ENCODE data around the gene CMPK1. TPM values are rescaled to one million over a fixed set of nuclear protein-coding genes. Genes with fewer than 3 reads are reported as not detected.

CMPK1 gene
- total and polyA plus RNA-seq, 10 of the 15 experiments (the other 5 are each of a cell fraction or from before 2014, with no cell fraction given), result 43.7 to 159 (median 85.6) TPM

DNA sequence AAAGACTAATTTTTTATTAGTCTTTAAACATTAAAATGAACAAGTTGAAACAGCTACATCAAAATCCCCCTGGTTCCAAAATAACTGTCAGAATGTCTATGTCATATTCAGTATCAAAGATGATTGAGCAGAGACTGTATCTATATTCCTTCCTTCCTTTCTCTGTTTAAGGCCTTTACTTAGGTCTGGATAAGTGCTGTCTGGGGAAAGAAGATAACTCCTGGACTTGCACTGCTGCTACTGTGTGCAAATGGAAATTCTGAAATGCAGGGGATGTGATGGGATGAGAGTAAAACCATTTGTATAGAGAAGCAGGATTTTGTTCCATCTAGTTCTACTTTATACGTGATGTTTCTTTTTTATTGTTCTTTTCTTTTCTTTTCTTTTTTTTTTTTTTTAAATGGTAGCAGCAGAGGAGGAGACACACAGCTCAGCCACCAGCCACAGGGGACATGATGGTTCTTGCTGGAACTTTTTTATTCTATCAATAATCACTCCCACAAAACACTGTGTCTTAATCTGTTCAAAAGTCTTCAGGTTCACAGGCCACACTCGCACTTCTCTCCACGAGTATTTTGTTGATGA lies 48.9 kb downstream of the CMPK1 start:
- WGBS (ENCODE audit: insufficient coverage, insufficient replicate concordance, low lambda C conversion rate, missing lambda C conversion rate), result 97% methylated on average over 3 of the region's 3 CpGs

More for the DNA sequence above, 48.9 kb downstream of the CMPK1 start:
- intact Hi-C loops (cut with micrococcal nuclease; ENCODE audit: unreplicated experiment), result no loop called here
- H3K4me1 ChIP-seq (ENCODE audit: control insufficient read depth, insufficient read depth, low read length), result no peaks in the 10 kb centered on the region
- H3K9me3 ChIP-seq (replicated peaks; ENCODE audit: control insufficient read depth, insufficient read depth, low read length), result no peaks in the 10 kb centered on the region
- TF ChIP-seq CHD2 (IDR thresholded peaks at IDR 0.05; ENCODE audit: borderline replicate concordance, low read depth, low read length) (no peak), HDAC2 (IDR thresholded peaks at IDR 0.05) (no peak), JUND (IDR thresholded peaks at IDR 0.05; ENCODE audit: low read depth, low read length) (no peak), IRF4 (IDR thresholded peaks at IDR 0.05; ENCODE audit: low read depth, low read length) (no peak), NR2C1 (IDR thresholded peaks at IDR 0.05) (no peak), TBL1XR1 (IDR thresholded peaks at IDR 0.05; ENCODE audit: low read depth, low read length) (no peak), CBX3 (IDR thresholded peaks at IDR 0.05; ENCODE audit: borderline replicate concordance, low read depth) (no peak), PAX5 (IDR thresholded peaks at IDR 0.05; ENCODE audit: borderline replicate concordance, low read depth, low read length) (no peak), HDAC6 (IDR thresholded peaks at IDR 0.05; ENCODE audit: unreplicated experiment) (no peak), MEF2A (IDR thresholded peaks at IDR 0.05; ENCODE audit: insufficient read depth, low read depth, low read length) (no peak), BMI1 (IDR thresholded peaks at IDR 0.05; ENCODE audit: borderline replicate concordance) (no peak), TARDBP (IDR thresholded peaks at IDR 0.05; ENCODE audit: borderline replicate concordance) (no peak), RAD51 (IDR thresholded peaks at IDR 0.05) (no peak), BHLHE40 (IDR thresholded peaks at IDR 0.05; ENCODE audit: borderline replicate concordance in 1 of 2, low read depth in 2 of 2, low read length in 1 of 2) (no peak)
- TF ChIP-seq, protein P1, sequence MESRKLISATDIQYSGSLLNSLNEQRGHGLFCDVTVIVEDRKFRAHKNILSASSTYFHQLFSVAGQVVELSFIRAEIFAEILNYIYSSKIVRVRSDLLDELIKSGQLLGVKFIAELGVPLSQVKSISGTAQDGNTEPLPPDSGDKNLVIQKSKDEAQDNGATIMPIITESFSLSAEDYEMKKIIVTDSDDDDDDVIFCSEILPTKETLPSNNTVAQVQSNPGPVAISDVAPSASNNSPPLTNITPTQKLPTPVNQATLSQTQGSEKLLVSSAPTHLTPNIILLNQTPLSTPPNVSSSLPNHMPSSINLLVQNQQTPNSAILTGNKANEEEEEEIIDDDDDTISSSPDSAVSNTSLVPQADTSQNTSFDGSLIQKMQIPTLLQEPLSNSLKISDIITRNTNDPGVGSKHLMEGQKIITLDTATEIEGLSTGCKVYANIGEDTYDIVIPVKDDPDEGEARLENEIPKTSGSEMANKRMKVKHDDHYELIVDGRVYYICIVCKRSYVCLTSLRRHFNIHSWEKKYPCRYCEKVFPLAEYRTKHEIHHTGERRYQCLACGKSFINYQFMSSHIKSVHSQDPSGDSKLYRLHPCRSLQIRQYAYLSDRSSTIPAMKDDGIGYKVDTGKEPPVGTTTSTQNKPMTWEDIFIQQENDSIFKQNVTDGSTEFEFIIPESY (IDR thresholded peaks at IDR 0.05), result no peak
- TF ChIP-seq, protein P2, sequence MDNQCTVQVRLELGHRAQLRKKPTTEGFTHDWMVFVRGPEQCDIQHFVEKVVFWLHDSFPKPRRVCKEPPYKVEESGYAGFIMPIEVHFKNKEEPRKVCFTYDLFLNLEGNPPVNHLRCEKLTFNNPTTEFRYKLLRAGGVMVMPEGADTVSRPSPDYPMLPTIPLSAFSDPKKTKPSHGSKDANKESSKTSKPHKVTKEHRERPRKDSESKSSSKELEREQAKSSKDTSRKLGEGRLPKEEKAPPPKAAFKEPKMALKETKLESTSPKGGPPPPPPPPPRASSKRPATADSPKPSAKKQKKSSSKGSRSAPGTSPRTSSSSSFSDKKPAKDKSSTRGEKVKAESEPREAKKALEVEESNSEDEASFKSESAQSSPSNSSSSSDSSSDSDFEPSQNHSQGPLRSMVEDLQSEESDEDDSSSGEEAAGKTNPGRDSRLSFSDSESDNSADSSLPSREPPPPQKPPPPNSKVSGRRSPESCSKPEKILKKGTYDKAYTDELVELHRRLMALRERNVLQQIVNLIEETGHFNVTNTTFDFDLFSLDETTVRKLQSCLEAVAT (IDR thresholded peaks at IDR 0.05), result no peak
- TF ChIP-seq, protein P3, sequence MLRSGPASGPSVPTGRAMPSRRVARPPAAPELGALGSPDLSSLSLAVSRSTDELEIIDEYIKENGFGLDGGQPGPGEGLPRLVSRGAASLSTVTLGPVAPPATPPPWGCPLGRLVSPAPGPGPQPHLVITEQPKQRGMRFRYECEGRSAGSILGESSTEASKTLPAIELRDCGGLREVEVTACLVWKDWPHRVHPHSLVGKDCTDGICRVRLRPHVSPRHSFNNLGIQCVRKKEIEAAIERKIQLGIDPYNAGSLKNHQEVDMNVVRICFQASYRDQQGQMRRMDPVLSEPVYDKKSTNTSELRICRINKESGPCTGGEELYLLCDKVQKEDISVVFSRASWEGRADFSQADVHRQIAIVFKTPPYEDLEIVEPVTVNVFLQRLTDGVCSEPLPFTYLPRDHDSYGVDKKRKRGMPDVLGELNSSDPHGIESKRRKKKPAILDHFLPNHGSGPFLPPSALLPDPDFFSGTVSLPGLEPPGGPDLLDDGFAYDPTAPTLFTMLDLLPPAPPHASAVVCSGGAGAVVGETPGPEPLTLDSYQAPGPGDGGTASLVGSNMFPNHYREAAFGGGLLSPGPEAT (IDR thresholded peaks at IDR 0.05; ENCODE audit: low read depth), result no peak
- H3K9ac ChIP-seq (ENCODE audit: control insufficient read depth, insufficient read depth, low read length), result no peak overlapping the region
- ChIA-PET CTCF (interaction anchor here (1.2 to 1.3 kb wide), 2 partner anchors 14 to 55 kb away, joined by 3 read pairs; no protein-coding TSS in a partner anchor), SMC1A (ENCODE audit: uncharacterized antibody, unreplicated experiment) (interaction anchor here (0.6 to 1.3 kb wide), 3 partner anchors 8 to 67 kb away, joined by 3 to 5 read pairs (median 3); no protein-coding TSS in a partner anchor), POLR2A (no interaction called here), RAD21 (ENCODE audit: unreplicated experiment) (no interaction called here)
- no peaks in the 10 kb centered on the region for H4K20me1 ChIP-seq (ENCODE audit: control insufficient read depth, insufficient read depth)
- H3K27ac ChIP-seq (ENCODE audit: control insufficient read depth, insufficient read depth), result no peak overlapping the region
- DNase-seq (ENCODE audit: low read depth, low spot score), result no peak
- no peak for FAIRE-seq
- no TSS peak for BruUV-seq (replicated peaks)
- ATAC-seq, result no peak
- no peak overlapping the region for H3K4me2 ChIP-seq (ENCODE audit: control insufficient read depth, insufficient read depth)
- H3K4me3 ChIP-seq, result no peak overlapping the region
- peaks cover 2 to 9% of the 10 kb centered on the region in 2 experiments; a peak in 3 of 4 replicates for H3K36me3 ChIP-seq (ENCODE audit: control insufficient read depth in 2 of 2, insufficient read depth in 2 of 2, low read length in 1 of 2)
- in situ Hi-C loops (cut with MboI), result no loop called here
- H2AFZ ChIP-seq (ENCODE audit: control insufficient read depth, low read depth, low read length), result no peak overlapping the region
- no peaks in the 10 kb centered on the region for H3K79me2 ChIP-seq (ENCODE audit: control insufficient read depth, insufficient read depth, low read length)
- H3K27me3 ChIP-seq (replicated peaks in 1 of 2; ENCODE audit: control insufficient read depth in 2 of 2, insufficient read depth in 2 of 2, low read length in 1 of 2), result no peaks in the 10 kb centered on the region
